ENCODE measurements around the gene TCEAL6.
A peak's percentile ranks its signal among the peaks of the same experiment; 100 is the strongest.
"Not testable (repeated sequence)": the region's sequence is repeated elsewhere in the genome, so short reads cannot be mapped to it uniquely, and the experiment has no call there.

The TCEAL6 gene

DNA sequence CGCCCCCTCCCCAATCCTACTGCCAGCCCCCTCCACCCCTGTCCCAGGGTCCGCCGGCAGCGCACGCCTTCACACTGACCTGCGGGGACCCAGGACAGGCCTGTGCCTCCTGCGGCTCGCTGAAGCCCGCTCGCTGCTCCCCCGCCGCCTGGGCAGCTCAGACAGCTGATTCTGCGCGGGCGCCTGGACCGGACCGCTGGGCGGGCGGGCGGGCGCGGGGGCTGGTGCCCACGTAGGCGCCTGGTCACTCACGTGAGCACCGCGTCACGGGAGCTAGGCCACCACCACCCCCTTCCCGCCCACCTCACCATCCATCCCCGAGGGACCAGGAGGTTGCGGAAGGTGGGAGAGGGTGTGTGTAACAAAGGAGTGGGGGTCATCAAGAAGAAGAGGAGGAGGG is at the start of gene TCEAL6:
TSS of gene TCEAL6 (minus strand) at position 208 of the 400 bp plus-strand sequence.
- POLR2A ChIA-PET; CTCF ChIA-PET; DNase-seq (ENCODE audit: extremely low spot score): not testable (repeated sequence)

DNA sequence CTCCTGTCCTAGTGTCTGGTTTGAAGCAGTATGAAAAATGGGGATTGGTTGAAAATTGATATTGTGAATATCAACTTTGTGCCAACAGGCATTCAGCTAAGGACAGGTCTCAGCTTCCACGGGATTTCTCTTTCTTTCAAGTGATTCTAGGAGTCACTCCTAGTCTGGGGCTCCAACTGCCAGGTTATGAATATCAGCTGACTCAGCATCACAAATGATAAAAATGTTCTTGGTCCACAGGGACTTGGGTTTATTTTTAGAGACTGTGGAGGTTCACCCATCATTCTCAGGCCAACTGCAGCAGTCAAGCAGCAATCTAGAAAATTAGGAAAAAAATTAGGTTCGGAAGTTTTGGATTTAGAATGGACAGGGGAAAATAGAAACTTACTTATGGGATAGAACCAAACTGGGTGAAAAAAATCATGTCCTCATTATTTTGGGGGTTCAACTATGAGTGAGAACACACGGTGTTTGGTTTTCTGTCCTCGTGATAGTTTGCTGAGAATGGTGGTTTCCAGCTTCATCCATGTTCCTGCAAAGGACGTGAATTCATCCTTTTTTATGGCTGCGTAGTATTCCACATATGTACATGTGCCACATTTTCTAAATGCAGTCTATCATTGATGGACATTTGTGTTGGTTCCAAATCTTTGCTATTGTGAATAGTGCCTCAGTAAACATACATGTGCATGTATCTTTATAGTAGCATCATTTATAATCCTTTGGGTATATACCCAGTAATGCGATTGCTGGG is 43.9 kb upstream of the TCEAL6 start:
- ChIA-PET CTCF (no interaction called here), POLR2A (no interaction called here)
- TF ChIP-seq ARNT (IDR thresholded peaks at IDR 0.05) (no peak), TARDBP (IDR thresholded peaks at IDR 0.05) (no peak), BHLHE40 (IDR thresholded peaks at IDR 0.05; ENCODE audit: borderline replicate concordance) (no peak), HDGF (IDR thresholded peaks at IDR 0.05; ENCODE audit: borderline replicate concordance) (no peak), FOXA1 (IDR thresholded peaks at IDR 0.05) (no peak), NFRKB (IDR thresholded peaks at IDR 0.05) (no peak), ELF4 (IDR thresholded peaks at IDR 0.05) (no peak), LEF1 (IDR thresholded peaks at IDR 0.05; ENCODE audit: borderline replicate concordance) (no peak), FOXM1 (IDR thresholded peaks at IDR 0.05; ENCODE audit: borderline replicate concordance) (no peak), CTBP1 (IDR thresholded peaks at IDR 0.05; ENCODE audit: borderline replicate concordance) (no peak), SP1 (IDR thresholded peaks at IDR 0.05) (no peak), L3MBTL2 (conservative IDR thresholded peaks at IDR 0.05) (no peak), SUZ12 (IDR thresholded peaks at IDR 0.05) (no peak), FOXK2 (IDR thresholded peaks at IDR 0.05) (no peak), ZNF384 (IDR thresholded peaks at IDR 0.05) (no peak)
- TF ChIP-seq, protein P1, sequence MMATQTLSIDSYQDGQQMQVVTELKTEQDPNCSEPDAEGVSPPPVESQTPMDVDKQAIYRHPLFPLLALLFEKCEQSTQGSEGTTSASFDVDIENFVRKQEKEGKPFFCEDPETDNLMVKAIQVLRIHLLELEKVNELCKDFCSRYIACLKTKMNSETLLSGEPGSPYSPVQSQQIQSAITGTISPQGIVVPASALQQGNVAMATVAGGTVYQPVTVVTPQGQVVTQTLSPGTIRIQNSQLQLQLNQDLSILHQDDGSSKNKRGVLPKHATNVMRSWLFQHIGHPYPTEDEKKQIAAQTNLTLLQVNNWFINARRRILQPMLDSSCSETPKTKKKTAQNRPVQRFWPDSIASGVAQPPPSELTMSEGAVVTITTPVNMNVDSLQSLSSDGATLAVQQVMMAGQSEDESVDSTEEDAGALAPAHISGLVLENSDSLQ (IDR thresholded peaks at IDR 0.05), result no peak
- DNase-seq (ENCODE audit: extremely low spot score), result no peak

DNA sequence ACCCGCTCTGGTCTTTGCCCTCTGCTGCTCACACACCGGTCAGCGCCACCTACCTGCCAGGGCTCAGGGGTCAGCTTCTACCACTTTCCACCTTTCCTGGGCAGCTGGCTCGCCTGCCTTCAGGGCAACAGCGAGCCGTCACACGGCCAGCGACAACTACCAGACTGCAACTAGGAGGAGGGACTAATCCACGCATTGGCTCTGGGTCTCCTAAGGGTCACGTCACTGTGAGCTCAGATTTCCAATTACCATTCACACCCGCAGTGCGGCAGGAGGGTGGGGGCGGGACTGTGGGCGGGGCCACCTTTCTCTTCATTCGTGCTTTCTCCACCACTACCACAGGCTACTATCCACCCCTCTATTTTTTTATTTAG is 13.5 kb upstream of the TCEAL6 start, which contains the start of gene BEX5:
TSS of gene BEX5 (minus strand) at position 172 of the 374 bp plus-strand sequence. CDS start 1,712 bp downstream, outside the sequence.
- peak; percentile 81 for DNase-seq (ENCODE audit: extremely low spot score)
- ChIA-PET CTCF (no interaction called here), POLR2A (no interaction called here)
- TF ChIP-seq CTBP1 (IDR thresholded peaks at IDR 0.05; ENCODE audit: borderline replicate concordance), result no peak
- 0 out of 2 replicates have a peak, but pooled peaks have one; percentile 26 for TF ChIP-seq L3MBTL2 (conservative IDR thresholded peaks at IDR 0.05)

DNA sequence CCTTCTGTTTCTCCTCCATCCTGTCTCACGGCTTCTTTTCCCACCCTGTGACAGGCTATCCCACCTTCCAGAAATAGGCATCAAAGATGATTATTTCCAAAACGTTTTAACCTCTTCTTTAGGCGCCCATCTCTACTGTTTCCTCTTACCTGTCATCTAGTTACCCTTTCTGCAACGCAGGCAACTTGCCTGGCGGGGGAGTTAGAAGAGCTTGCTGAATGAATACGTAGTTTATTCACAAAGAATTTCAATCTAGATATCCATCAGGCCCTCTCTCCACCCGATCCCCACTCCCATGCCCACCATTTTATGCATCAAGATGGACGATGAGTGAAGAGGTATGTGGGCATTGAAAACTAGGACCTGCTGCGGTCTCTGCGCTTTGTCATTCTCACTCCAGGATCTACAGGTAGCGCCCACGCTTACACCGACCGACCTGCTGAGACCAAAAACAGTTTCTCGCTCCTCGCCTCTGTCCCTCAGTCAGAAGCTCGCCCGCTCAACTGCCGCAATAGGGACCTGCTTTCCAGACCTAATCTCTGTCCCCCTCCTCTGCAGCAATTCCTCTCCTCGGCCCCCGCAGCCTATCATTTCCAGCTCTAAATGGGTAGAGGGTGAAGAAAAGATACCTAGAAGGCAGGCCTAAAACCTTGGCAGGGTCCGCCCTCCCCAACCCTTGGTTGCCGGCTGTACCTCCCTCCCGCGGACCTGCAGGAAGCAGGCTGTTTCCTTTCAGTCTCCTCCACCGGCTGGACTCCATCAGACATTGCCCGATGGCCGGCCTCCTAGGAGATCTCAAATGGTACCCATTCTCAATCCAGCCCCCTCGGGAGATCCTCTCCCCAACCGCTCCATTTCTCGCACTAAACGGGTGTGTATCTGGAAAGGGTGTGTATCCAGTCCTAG is 12.9 kb upstream of the TCEAL6 start:
- CTCF ChIA-PET, result interaction anchor here (1.2 to 1.8 kb wide), 2 partner anchors 10 to 25 kb away, joined by 3 to 7 read pairs; no protein-coding TSS in a partner anchor
- TF ChIP-seq L3MBTL2 (conservative IDR thresholded peaks at IDR 0.05) (no peak), BHLHE40 (IDR thresholded peaks at IDR 0.05; ENCODE audit: borderline replicate concordance) (no peak), FOXM1 (IDR thresholded peaks at IDR 0.05; ENCODE audit: borderline replicate concordance) (no peak), ELF4 (IDR thresholded peaks at IDR 0.05) (no peak), CTBP1 (IDR thresholded peaks at IDR 0.05; ENCODE audit: borderline replicate concordance) (no peak), LEF1 (IDR thresholded peaks at IDR 0.05; ENCODE audit: borderline replicate concordance) (no peak), SP1 (IDR thresholded peaks at IDR 0.05) (no peak), ZNF384 (IDR thresholded peaks at IDR 0.05) (no peak), TARDBP (IDR thresholded peaks at IDR 0.05) (no peak), SUZ12 (IDR thresholded peaks at IDR 0.05) (no peak), ARNT (IDR thresholded peaks at IDR 0.05) (no peak)
- TF ChIP-seq, protein P1 (IDR thresholded peaks at IDR 0.05), result no peak
- POLR2A ChIA-PET, result no interaction called here
- peak; percentile 16 for DNase-seq (ENCODE audit: extremely low spot score)

DNA sequence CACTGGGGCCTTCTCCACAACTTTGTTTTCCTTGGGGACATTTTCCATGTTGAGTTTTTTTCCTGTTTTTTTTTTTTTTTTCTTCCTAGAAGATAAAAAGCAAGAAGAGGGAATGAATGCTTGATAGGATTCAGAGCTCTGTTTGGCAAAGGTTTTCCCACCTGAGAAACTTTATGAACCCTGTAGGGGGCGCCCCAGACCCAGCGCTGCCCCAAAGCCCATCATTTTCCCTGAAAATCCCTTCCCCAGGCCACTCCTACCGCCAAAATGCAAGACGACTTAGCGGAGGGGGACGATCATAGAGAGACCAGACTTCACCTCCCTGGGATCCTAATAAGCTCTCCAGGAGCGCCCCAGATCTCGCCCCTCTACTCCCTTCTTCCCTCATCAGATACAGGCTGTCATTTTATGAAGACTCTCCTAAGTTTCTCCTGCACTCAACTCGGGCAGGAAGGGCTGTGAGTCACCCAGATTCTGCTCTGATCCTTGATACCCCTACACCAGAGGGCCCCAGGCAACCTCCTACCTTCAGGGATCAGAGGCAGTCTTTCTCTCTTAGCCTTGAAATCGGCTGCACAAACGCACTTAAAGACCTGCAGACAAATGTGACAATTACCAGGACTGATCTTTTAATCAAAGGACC is 12.1 kb upstream of the TCEAL6 start:
- peak; percentile 60 for DNase-seq (ENCODE audit: extremely low spot score)
- no peak for TF ChIP-seq LEF1 (IDR thresholded peaks at IDR 0.05; ENCODE audit: borderline replicate concordance)
- TF ChIP-seq ARNT (IDR thresholded peaks at IDR 0.05), result no peak
- no peak for TF ChIP-seq NFRKB (IDR thresholded peaks at IDR 0.05)
- no peak for TF ChIP-seq FOXK2 (IDR thresholded peaks at IDR 0.05)
- no peak for TF ChIP-seq BHLHE40 (IDR thresholded peaks at IDR 0.05; ENCODE audit: borderline replicate concordance)
- TF ChIP-seq HDGF (IDR thresholded peaks at IDR 0.05; ENCODE audit: borderline replicate concordance), result no peak
- no peak for TF ChIP-seq FOXA1 (IDR thresholded peaks at IDR 0.05)
- no peak for TF ChIP-seq ZNF384 (IDR thresholded peaks at IDR 0.05)
- TF ChIP-seq TARDBP (IDR thresholded peaks at IDR 0.05), result no peak
- TF ChIP-seq ELF4 (IDR thresholded peaks at IDR 0.05), result no peak
- no peak for TF ChIP-seq SP1 (IDR thresholded peaks at IDR 0.05)
- TF ChIP-seq, protein P1 (IDR thresholded peaks at IDR 0.05), result no peak
- no peak for TF ChIP-seq FOXM1 (IDR thresholded peaks at IDR 0.05; ENCODE audit: borderline replicate concordance)
- no peak for TF ChIP-seq SUZ12 (IDR thresholded peaks at IDR 0.05)
- no peak for TF ChIP-seq CTBP1 (IDR thresholded peaks at IDR 0.05; ENCODE audit: borderline replicate concordance)
- TF ChIP-seq L3MBTL2 (conservative IDR thresholded peaks at IDR 0.05), result no peak
- ChIA-PET CTCF (interaction anchor here (0.7 to 1.8 kb wide), 4 partner anchors 9 to 58 kb away, joined by 3 to 7 read pairs (median 4); no protein-coding TSS in a partner anchor), POLR2A (no interaction called here)

DNA sequence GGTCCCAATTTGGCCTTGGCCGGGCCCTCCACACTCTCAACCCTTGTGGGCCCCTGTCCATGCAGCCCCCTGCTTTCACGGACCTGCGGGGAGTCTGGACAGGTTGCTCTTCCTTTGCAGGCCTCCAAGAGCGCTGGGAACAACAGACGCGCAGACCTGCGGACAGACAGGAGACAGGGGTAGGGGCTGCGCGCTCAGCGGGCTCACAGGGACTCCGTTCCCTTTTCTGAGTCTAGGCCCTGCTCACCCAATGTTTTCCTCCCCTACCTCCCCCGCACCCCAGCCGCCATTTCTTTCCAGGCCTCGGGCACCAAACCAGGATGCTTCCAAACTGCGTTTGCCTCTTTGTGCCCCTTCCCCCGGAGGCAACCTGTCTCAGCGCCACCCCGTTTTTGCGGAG is 650 bp downstream of the TCEAL6 start:
- DNase-seq (ENCODE audit: extremely low spot score); CTCF ChIA-PET; POLR2A ChIA-PET: not testable (repeated sequence)

DNA sequence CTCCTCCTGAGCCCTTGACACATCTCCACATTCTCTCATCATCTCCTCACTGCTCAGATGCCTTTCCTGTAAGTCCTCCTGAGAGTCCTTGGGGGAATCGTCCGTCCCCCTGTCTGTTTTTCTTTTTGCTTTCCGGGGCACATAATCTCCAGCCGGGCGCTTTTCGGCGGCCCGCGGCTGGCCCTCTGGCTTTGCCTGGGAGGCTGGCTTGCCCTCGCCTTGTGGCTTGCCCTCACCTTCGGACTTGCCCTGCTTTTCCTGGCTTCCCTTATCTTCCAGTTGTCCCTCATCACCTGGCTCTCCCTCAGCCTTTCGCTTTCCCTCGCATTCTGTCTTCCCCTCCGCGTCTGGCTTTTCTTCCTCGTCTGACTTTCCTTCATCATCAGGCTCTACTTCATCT is 1.4 kb downstream of the TCEAL6 start:
- CTCF ChIA-PET; DNase-seq (ENCODE audit: extremely low spot score); POLR2A ChIA-PET: not testable (repeated sequence)

All from HEK293T (cell line).